Measurements from ENCODE around the gene KRTAP10-8.
A peak's percentile ranks its signal among the peaks of the same experiment; 100 is the strongest.
"Not testable (repeated sequence)": the region's sequence is repeated elsewhere in the genome, so short reads cannot be mapped to it uniquely, and the experiment has no call there.

KRTAP10-8 gene, protein sequence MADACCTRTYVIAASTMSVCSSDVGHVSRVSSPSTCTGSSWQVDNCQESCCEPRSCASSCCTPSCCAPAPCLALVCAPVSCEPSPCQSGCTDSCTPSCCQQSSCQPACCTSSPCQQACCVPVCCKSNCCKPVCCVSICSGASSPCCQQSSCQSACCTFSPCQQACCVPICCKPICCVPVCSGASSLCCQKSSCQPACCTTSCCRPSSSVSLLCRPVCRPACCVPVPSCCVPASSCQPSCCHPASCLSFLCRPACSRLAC

DNA sequence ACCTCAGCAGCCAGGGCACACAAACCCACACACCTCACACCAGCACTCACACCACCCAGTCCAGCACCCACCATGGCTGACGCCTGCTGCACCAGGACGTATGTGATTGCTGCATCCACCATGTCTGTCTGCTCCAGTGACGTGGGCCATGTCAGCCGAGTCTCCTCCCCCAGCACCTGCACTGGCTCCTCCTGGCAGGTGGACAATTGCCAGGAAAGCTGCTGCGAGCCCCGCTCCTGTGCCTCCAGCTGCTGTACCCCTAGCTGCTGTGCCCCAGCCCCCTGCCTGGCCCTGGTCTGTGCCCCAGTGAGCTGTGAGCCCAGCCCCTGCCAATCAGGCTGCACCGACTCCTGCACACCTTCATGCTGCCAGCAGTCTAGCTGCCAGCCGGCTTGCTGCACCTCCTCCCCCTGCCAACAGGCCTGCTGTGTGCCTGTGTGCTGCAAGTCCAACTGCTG is at the start of gene KRTAP10-8:
TSS of gene KRTAP10-8 (plus strand) at position 51 of the 458 bp plus-strand sequence. CDS start at position 73, 22 bp downstream.
- no peak for DNase-seq

DNA sequence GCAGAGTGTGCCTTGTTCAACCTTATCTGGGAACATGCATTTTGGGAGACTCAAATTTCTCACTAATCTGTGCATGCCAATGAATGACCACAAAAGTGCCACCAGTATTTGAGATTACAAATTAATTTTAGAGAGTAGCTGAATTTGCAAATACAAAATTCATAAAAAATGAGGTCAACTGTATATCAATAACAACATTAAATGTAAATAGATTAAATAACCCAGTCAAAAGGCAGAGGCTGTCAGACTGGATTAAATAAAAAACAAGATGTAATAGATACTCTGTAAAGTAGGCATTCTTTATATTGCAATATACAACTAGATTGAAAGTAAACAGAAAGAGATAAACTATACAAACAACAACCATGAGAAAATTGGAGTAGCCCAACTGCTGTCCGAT is 47.8 kb upstream of the KRTAP10-8 start:
- no peak for DNase-seq

DNA sequence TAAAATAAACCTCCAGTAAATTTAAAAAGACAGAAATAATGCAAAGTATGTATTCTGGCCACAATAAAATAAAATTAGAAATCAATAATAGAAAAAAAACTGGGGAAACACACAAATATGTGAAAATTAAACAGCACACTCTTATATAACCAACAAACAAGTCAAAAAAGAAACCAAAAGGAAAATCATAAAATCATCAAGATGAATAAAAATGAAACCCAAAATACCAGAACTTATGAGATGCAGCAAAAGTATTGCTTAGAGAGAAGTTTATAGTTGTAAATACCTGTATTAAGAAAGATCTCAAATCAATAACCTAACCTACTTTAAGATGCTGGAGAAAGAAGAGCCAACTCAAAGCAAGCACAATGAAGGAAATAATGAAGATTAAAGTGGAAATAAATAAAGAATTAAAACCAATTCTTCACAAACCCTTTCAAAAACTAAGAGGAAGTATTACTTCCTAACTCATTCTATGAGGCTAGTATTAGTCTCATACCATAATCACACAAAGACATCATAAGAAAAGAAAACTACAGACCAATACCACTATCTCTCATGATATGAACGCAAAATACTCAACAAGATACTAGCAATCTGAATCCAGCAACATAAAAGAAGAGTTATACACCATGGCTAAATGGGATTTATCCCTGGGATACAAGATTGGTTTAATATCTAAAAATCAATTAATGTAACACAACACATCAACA is 46.8 kb upstream of the KRTAP10-8 start:
- DNase-seq, result no peak

DNA sequence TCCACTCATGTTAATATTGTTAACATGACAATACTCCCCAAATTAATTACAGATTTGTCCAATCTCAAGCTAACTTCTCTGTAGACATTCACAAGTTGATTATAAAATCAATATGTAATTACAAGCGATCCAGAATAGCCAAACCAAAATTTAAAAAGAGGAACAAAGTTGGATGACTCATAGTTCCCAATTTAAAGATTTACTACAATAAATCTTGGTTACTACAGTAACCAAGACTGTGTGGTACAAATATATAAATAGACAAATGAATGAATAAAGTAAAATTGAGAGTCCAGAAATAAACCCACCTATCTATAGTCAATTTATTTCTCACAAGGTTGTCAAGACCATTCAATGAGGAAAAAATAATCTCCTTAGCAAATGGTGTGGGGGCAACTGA is 45.5 kb upstream of the KRTAP10-8 start:
- DNase-seq, result peak; percentile 73

DNA sequence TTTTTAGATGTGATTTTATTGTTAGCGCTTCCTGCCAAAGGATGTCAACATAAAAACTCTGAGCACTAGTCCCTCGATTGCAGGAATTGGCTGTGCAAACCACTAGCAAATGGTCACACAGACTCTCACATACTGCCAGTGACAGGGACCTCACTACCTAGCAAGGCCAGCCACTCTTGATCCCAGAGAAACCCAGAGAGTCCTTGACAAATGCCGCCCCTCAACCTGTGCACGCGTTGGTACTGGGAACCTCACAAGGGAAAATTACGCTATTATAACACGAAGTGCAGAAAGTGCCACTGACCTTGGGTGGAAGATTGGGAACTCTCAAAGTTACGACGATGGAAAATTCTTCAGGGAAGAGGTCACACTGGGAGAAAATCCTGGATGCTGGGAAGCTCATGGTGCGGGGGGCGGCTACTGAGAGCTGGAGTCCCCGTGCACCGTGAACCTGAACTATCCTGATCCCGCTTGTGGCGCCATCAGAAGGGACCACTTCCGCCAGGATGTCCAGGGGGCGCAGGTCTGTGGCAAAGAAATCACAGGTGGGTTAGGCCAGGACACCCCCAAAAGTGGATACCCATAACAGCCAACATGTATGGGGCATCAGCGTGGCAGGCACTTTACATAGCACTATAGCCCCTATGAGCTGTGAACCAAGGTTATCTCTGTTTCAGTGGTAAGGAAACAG is 44.3 kb upstream of the KRTAP10-8 start:
- no peak for DNase-seq

DNA sequence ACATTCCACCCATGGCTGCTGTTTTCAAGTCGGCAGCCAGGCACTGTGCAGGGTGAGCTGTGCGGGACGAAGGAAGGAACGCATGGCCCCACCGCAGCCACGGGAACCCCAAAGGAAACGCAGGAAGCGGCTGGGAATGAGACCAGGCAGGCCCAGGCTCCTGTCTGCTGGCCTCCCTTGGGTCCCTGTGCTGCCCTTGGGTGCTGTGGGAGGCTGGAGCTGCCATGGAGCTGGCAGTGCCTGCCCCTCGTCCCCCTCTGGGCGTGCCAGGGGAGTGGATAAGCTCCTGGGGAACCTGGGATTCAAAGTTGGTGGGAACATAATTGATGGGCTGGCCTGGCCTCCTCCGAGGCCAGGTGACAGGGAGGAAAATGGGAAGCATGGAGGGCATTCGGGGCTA is 43.6 kb upstream of the KRTAP10-8 start:
- DNase-seq, result no peak

DNA sequence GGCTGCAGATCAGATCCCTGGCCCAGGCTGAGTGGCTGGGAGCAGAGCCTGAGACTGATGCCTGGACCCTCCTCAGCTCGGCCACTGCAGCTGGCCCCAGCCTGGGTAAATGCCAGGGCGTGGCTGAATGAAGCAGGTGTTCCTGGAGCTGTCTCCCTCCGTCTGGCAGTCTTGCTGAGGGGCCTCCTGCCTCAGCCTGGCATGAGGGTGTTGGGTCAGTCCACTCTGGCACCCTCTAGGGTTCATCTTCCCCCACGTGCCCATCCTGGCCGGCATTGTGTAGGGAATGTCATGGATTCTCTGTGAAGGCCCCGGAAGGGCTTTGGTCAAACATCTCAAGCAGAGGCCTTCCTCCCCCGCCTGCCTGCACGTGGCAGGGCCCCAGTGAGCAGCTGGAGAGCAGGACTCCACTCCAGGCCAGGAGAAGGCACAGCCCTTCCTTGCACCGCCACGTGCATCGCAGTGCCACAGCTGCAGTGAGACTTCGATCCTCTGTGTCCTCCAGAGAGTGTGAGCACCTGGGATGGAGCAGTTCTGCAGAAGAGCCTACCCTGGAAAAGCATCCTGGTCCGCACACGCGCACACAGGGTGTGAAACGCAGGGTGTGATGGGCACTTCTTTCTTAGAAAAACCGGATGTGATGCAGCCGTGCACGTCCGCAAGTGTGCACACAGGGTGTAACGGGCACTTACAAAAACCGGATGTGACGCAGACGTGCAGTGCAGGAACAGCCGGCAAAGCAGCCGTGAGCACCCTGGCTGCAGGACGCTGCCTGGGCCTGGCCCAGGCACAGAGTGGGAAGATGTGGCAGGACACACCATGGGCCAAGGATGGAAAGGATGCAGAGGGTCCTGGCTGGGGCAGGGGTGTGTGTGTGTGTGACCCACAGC is 43.0 kb upstream of the KRTAP10-8 start:
- no peak for DNase-seq

DNA sequence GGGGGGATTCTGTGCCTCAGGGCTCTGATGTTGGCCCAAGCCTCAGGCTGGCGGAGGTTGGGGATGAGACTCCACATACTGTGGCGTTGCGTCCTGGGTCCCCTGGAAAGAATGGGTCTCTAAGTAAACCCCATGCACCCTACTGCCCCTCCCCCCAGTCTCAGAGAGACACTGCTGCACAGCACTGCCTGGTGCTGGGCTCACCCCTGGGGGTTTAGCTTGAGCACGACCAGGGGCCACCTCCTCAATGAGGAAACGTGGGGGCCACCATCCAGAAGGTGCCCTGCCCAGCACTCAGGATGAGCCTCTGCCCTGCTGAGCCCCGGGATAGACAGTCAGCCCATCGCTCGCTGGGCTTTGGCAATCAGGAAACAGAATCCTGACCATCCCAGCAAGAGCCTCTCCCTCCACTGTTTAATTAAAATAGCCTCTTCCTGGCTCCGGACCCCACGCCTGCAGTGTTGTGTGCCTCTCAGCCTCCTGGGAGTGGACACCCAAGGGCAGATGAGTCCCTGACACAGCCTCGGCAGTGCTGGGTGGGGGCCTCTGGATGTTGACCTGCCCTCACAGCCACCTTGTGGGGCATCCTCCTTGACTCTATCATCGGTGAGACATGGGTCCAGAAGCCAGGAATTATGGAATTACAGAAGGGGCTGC is 41.9 kb upstream of the KRTAP10-8 start:
- no peak for DNase-seq

DNA sequence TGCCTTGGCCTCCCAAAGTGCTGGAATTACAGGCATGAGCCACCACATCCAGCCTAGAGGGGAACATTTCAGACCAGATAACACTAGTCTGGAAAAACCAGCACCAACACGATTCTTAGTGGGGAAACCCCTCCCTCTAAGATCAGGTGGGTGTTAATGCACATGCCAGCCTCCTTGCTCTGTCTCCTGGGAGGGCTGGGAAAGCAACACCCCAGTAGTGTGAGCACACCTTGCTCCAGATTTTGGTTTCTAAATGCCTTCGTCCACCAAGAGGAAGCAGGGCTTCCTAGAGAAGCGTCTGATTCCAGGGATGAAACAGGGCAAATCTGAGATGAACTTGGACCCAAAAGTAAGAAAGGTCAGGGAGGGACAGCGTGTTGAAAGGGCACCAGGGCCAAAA is 40.6 kb upstream of the KRTAP10-8 start:
- no peak for DNase-seq

DNA sequence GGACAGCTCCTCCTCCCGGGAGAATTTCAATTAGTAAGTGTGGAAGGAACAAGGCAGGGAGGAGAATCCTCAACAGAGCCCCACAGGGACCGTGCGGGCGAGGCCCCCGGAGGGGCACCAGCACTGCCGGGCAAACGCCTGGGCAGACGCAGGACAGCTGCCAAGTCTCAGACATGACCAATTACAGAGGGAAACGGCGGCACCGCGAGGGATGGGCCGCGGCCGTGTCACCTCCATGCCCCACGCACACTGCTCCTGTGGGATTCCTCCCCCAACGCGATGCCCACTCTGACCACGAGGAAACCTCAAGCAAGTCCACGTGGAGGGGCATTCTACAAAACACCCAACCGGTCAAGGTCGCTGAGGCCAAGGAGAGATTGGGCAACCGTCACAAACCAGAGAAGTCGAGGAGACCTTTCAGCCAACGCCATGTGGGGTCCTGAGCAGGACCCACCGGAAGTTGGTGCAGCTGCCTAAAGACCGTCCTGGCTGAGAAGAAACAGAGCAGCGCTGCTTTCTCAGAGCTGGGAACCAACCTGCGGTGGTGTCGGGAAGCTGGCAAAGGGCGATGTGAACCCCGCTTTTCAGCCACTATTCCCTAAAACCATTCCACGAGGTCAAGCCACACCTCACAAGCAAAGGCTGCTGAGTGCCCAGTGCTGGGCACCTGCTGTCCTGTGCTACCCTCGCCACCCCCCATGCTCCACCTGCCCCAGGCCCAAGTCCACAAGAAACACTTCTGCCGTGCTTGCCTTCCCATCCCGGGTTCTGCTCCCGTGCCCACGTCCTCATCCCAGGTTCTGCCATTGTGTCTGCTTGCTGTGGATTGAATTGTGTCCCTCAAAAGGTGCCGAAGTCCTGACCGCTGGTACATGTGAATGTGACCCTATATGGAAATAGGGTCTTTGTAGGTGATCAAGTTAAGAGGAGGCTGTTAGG is 39.8 kb upstream of the KRTAP10-8 start:
- DNase-seq, result no peak

DNA sequence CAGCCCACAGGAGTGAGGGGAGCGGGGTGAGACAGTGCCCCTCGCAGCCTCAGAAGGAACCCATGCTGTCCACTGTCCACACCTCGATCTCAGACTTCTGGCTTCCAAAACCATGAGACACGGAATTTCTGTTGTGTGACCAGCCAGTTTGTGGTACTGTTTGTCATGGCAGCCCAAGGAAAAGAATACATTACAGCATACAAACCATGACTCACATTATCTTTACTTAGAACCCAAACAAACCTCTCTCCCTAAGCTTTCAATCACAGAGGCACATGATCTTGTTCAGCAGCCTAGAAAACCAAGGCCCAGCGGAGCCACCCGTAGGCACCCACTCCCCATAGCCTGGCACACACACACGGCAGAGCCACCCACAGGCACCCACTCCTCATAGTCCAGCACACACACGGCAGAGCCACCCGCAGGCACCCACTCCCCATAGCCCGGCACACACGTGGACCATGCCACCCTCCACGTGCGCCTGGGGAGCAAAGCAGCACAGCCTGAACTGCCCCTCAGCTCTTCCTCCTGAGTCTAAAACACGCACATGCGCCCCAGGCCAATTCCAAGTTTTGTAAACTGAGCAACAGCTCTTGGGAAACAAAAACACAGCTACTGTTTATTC is 38.8 kb upstream of the KRTAP10-8 start:
- no peak for DNase-seq

DNA sequence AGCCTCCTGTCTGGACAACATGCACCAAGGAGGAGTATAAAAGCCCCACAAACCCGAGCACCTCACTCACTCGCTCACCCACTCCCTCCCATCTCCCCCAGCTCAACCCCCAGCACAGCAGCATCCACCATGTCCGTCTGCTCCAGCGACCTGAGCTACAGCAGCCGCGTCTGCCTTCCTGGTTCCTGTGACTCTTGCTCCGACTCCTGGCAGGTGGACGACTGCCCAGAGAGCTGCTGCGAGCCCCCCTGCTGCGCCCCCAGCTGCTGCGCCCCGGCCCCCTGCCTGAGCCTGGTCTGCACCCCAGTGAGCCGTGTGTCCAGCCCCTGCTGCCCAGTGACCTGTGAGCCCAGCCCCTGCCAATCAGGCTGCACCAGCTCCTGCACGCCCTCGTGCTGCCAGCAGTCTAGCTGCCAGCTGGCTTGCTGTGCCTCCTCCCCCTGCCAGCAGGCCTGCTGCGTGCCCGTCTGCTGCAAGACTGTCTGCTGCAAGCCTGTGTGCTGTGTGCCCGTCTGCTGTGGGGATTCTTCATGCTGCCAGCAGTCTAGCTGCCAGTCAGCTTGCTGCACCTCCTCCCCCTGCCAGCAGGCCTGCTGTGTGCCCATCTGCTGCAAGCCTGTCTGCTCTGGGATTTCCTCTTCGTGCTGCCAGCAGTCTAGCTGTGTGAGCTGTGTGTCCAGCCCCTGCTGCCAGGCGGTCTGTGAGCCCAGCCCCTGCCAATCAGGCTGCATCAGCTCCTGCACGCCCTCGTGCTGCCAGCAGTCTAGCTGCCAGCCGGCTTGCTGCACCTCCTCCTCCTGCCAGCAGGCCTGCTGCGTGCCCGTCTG is 38.0 kb upstream of the KRTAP10-8 start, which contains the start of gene KRTAP10-4:
TSS of gene KRTAP10-4 (plus strand) at position 100 of the 827 bp plus-strand sequence. CDS start at position 130, 30 bp downstream.
- DNase-seq, result not testable (repeated sequence)

DNA sequence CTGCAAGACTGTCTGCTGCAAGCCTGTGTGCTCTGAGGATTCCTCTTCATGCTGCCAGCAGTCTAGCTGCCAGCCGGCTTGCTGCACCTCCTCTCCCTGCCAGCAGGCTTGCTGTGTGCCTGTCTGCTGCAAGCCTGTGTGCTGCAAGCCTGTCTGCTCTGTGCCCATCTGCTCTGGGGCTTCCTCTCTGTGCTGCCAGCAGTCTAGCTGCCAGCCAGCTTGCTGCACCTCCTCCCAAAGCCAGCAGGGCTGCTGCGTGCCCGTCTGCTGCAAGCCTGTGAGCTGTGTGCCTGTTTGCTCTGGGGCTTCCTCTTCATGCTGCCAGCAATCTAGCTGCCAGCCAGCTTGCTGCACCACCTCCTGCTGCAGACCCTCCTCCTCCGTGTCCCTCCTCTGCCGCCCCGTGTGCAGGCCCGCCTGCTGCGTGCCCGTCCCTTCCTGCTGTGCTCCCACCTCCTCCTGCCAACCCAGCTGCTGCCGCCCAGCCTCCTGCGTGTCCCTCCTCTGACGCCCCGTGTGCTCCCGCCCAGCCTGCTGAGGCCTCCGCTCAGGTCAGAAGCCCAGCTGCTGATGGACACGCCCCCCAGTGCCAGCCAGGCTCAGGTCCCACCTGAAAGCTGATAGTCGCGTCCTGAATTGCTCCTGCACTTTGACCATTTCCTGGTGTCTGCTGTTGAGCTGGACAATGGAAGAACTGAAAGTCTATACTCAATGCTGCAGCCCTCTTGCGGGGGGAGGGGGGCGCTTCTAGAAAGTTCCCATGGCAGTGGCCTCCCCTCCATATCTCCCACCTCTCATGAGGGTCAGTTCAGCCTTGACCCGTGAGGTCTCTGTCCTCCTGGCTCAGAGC is 37.2 kb upstream of the KRTAP10-8 start:
- DNase-seq, result no peak

DNA sequence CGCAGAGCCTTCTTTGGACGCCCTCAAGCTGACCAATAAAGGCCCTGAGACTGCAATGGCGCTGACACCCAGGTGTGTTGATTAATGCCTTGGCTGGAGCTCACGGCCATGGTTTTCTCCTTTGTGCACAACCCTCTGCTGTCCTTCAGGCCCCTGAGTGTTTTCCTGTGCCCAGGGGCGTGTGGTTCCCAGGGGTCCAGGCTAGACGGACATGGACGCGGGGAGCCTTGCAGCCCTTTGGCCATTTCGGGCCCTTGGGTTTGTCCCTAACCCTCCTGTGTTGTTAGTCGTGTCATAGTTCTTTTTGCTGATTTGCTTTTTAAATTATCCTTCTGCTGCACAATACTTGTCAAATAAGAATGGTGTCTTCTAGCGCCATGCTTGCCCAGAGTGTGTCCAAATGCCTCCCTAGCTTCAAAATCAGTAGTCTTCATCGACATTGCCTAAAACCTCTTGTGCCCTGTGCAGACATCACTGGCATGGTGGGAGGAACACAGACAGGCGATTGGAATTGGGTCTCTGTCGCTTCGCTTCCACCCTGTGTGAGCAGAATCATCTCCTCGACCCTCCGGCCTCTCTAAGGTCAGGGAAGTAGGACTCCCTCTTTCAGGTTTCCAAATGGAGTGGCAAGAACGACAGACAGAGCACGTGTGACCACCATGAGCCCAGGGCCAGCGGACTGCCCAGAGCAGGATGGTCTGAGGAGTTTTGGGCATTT is 36.4 kb upstream of the KRTAP10-8 start:
- DNase-seq, result no peak

DNA sequence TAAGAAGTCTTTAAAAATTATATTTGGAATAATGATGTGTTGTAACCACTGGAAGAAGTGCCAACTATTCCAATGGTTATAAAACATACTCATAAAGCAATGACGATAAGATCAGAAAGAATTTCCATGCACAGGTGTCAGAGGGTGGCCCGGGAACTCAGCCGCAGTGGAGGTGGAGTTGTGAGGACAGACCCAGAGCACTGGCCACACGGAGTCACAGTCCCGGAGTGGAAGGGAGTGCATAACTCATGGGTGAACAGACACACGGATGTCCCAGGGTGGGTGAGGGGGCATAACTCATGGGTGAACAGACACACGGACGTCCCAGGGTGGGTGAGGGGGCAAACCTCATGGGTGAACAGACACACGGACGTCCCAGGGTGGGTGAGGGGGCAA is 35.9 kb upstream of the KRTAP10-8 start:
- no peak for DNase-seq

DNA sequence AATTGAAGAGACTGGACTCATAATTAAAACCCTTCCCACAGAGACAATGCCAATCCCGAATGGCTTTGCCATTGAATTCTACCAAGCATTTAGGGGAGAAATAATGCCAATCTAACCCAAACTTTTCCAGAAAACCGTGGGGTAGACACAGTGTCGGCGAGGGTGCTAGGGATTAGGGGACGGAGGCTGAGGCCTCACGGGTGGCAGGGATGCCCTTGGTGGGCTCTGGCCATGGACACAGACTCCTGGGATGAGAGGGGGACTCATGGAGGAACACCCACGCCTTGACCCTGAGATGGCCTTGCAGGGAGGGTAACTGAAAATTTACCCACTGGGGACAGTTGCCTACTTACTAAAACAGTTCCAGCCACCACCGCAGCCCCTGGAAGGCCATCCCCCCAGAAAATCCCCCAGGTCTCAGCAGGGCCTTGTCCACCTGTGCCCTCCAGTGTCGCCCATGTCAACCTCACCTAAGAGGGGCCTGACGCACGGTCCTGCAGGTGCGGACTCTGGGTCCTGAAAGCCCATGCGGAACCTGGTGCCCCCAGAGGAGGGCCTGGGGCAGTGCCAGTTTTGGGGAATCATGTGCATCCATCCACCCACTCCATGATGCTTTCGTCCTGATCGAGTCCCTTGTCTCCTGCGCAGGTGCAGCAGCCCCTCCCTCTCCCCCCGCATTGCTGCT is 33.4 kb upstream of the KRTAP10-8 start:
- no peak for DNase-seq
